ENCODE measurements around the gene ABCC9.

DNA sequence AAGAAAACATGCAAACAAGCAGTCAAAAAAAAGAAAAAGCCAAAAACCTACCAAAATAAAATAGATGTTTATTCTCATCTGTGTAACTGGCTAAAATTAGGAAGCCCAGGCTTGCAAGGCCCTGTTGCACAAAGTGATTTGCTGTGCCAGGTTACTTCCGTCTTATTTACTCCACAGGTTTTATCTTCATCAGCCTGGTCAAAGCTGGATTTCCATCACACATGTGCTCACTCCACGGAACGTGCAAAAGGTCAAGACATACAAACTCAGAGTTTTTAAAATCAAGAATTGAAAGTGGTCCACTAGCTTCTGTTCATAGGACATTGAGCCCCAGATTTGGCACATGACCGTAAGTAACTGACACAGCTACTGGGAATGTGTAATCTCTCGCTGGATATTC lies 181.5 kb downstream of the ABCC9 start:
- TF ChIP-seq, protein P1, sequence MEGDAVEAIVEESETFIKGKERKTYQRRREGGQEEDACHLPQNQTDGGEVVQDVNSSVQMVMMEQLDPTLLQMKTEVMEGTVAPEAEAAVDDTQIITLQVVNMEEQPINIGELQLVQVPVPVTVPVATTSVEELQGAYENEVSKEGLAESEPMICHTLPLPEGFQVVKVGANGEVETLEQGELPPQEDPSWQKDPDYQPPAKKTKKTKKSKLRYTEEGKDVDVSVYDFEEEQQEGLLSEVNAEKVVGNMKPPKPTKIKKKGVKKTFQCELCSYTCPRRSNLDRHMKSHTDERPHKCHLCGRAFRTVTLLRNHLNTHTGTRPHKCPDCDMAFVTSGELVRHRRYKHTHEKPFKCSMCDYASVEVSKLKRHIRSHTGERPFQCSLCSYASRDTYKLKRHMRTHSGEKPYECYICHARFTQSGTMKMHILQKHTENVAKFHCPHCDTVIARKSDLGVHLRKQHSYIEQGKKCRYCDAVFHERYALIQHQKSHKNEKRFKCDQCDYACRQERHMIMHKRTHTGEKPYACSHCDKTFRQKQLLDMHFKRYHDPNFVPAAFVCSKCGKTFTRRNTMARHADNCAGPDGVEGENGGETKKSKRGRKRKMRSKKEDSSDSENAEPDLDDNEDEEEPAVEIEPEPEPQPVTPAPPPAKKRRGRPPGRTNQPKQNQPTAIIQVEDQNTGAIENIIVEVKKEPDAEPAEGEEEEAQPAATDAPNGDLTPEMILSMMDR (IDR thresholded peaks at IDR 0.05; ENCODE audit: insufficient read depth, low read length) = no peak
- TF ChIP-seq POLR2AphosphoS5 (IDR thresholded peaks at IDR 0.05; ENCODE audit: low read depth) (no peak), REST (IDR thresholded peaks at IDR 0.05; ENCODE audit: insufficient replicate concordance, low read depth) (no peak), GABPA (IDR thresholded peaks at IDR 0.05; ENCODE audit: low read depth) (no peak), SPI1 (IDR thresholded peaks at IDR 0.05; ENCODE audit: borderline replicate concordance, low read depth) (no peak)

Measured in HL-60 (cell line).